ENCODE measurements around the gene PDE4D. TPM values are rescaled to one million over a fixed set of nuclear protein-coding genes. Genes with fewer than 3 reads are reported as not detected.

The PDE4D gene
- total RNA-seq, 2 experiments from 2014 or later, result 164 to 175 TPM

DNA sequence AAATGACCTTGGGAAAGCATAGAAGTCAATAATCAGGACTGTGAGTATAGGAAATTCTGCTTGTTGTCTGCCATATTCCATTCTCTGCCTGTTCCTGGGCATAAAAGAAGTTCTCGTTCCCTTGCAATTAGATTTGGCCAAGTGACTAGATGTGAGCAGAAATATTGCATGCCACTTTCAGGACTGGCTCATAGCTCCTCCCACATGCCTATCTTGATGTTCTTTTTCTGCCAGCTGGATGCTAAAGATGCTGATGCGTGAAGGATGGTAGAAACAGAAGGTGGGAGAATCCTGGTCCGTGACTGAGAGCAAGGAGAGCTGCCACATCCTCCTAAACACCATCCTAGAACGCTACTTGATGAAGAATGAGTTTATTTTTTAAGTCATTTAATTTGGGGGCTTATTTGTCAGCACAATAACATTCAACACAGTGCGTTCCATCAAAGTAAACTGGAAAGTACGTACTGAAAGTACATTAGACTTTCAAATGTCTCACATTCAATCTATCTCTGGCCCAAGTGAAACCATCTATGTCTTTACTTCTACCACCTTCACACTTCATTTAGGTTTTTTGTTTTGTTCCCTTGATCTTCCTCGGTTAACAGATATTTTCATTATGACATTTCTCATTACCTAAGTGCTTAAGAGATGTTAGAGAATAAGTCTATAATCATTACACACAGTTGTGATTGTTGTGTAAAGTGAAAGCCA, 662.1 kb downstream of the PDE4D start:
- Mint-ChIP-seq H3K4me1 (ENCODE audit: low read depth) (no peaks in the 10 kb centered on the region), H3K9me3 (no peaks in the 10 kb centered on the region), H3K36me3 (ENCODE audit: low read depth) (no peaks in the 10 kb centered on the region), H3K27ac (no peak overlapping the region), H3K4me3 (no peak overlapping the region), H3K27me3 (no peaks in the 10 kb centered on the region)
- H3K4me3 ChIP-seq (ENCODE audit: low read length), result no peak overlapping the region
- ChIA-PET POLR2A (no interaction called here), CTCF (no interaction called here)
- ATAC-seq (ENCODE audit: poor library complexity), result no peak
- no peaks in the 10 kb centered on the region for H3K9me3 ChIP-seq (ENCODE audit: control insufficient read depth in 1 of 2, insufficient read depth in 1 of 2, low read length in 2 of 2)
- no peaks in the 10 kb centered on the region for H3K36me3 ChIP-seq (ENCODE audit: insufficient read depth, low read length)
- H3K27ac ChIP-seq (ENCODE audit: low read depth in 1 of 2, low read length in 2 of 2), result no peak overlapping the region
- no peaks in the 10 kb centered on the region for H3K4me1 ChIP-seq (ENCODE audit: insufficient read depth, low read length)
- intact Hi-C loops (cut with DNase I, micrococcal nuclease), result no loop called here
- no peak for DNase-seq
- H3K27me3 ChIP-seq (ENCODE audit: control insufficient read depth in 1 of 2, insufficient read depth in 2 of 2, low read length in 2 of 2), result no peaks in the 10 kb centered on the region
- TF ChIP-seq, protein P1, sequence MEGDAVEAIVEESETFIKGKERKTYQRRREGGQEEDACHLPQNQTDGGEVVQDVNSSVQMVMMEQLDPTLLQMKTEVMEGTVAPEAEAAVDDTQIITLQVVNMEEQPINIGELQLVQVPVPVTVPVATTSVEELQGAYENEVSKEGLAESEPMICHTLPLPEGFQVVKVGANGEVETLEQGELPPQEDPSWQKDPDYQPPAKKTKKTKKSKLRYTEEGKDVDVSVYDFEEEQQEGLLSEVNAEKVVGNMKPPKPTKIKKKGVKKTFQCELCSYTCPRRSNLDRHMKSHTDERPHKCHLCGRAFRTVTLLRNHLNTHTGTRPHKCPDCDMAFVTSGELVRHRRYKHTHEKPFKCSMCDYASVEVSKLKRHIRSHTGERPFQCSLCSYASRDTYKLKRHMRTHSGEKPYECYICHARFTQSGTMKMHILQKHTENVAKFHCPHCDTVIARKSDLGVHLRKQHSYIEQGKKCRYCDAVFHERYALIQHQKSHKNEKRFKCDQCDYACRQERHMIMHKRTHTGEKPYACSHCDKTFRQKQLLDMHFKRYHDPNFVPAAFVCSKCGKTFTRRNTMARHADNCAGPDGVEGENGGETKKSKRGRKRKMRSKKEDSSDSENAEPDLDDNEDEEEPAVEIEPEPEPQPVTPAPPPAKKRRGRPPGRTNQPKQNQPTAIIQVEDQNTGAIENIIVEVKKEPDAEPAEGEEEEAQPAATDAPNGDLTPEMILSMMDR (IDR thresholded peaks at IDR 0.05), result no peak

DNA sequence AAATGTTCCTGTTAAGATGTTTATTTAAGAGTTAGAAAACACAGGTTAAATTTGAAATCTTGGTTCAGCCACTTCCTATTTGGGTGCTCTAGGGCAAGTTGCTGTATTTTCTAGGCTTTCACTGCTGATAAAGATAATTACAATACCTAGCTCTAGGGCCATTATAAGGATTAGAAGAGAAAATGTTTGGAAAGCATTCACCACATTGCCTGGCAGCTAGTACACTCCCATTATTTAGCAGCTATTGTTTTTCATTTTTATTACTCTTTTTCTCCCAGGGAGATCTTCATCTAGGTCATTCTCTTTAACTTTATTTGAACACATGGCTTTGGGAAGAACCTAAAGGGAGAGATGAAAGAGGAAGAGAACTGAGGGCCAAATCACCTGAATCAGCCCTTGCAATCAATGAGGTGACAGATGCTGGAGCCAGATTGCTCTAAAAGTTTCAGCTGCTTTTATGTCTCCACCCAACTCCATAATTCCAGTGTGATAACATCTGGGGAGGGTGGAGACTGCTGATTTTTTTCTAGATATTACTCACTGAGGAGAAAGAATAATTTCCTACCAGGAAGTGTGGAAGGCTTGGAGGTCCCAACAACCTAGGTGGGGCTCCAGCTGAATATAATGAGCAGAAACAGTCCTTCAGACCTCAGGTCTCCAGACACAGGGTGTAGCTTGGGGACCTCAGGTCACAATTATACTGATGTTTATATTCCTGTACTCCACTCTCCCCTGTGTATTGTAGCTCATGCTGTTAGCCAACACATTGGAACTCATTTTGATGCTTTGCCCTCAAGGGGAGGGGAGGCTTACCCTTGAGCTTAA, 670.6 kb downstream of the PDE4D start:
- no peaks in the 10 kb centered on the region for H3K4me1 ChIP-seq (ENCODE audit: insufficient read depth, low read length)
- H3K36me3 ChIP-seq (ENCODE audit: insufficient read depth, low read length), result no peaks in the 10 kb centered on the region
- ChIA-PET POLR2A (no interaction called here), CTCF (no interaction called here)
- Mint-ChIP-seq H3K9me3 (peaks cover 6% of the 10 kb centered on the region), H3K4me1 (ENCODE audit: low read depth) (no peaks in the 10 kb centered on the region), H3K27ac (no peak overlapping the region), H3K36me3 (ENCODE audit: low read depth) (no peaks in the 10 kb centered on the region), H3K27me3 (no peaks in the 10 kb centered on the region), H3K4me3 (no peak overlapping the region)
- H3K9me3 ChIP-seq (ENCODE audit: control insufficient read depth in 1 of 2, insufficient read depth in 1 of 2, low read length in 2 of 2), result no peaks in the 10 kb centered on the region
- TF ChIP-seq, protein P1 (IDR thresholded peaks at IDR 0.05), result no peak
- DNase-seq (no peak), ATAC-seq (ENCODE audit: poor library complexity) (no peak)
- no peaks in the 10 kb centered on the region for H3K27me3 ChIP-seq (ENCODE audit: control insufficient read depth in 1 of 2, insufficient read depth in 2 of 2, low read length in 2 of 2)
- intact Hi-C loops (cut with DNase I, micrococcal nuclease), result no loop called here
- no peak overlapping the region for H3K4me3 ChIP-seq (ENCODE audit: low read length)
- H3K27ac ChIP-seq (ENCODE audit: low read depth in 1 of 2, low read length in 2 of 2), result no peak overlapping the region

DNA sequence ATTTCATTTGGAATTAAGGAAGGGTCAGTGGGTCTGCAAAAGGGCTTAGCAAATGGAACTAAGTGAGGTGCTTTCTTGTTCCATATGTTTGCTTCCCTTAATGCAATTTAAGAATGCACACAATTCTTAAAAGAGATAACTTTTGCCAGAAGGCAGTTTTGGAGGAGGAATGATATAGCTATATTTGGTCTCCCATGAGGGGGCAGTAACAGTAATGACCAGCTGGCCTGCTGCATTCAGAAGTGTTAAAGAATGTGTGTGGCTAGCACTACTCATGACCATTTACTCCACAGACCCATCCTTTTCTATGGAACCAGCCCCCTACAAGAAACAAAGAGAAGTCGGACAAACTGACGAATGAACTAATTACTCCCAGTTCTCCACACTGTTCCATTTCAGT, 671.8 kb downstream of the PDE4D start:
- ATAC-seq (ENCODE audit: poor library complexity) (no peak), DNase-seq (no peak)
- Histone ChIP-seq H3K36me3 (ENCODE audit: insufficient read depth, low read length) (no peaks in the 10 kb centered on the region), H3K27ac (ENCODE audit: low read depth in 1 of 2, low read length in 2 of 2) (no peak overlapping the region), H3K4me1 (ENCODE audit: insufficient read depth, low read length) (no peaks in the 10 kb centered on the region), H3K4me3 (ENCODE audit: low read length) (no peak overlapping the region), H3K27me3 (ENCODE audit: control insufficient read depth in 1 of 2, insufficient read depth in 2 of 2, low read length in 2 of 2) (peaks cover 0 to 3% of the 10 kb centered on the region in 2 experiments), H3K9me3 (ENCODE audit: control insufficient read depth in 1 of 2, insufficient read depth in 1 of 2, low read length in 2 of 2) (no peaks in the 10 kb centered on the region)
- H3K36me3 Mint-ChIP-seq (ENCODE audit: low read depth), result no peaks in the 10 kb centered on the region
- ChIA-PET CTCF (no interaction called here), POLR2A (no interaction called here)
- TF ChIP-seq, protein P1 (IDR thresholded peaks at IDR 0.05), result no peak
- no peaks in the 10 kb centered on the region for H3K4me1 Mint-ChIP-seq (ENCODE audit: low read depth)
- H3K4me3 Mint-ChIP-seq, result no peak overlapping the region
- H3K9me3 Mint-ChIP-seq, result peaks cover 6% of the 10 kb centered on the region
- no peak overlapping the region for H3K27ac Mint-ChIP-seq
- H3K27me3 Mint-ChIP-seq, result peaks cover 3% of the 10 kb centered on the region
- intact Hi-C loops (cut with DNase I, micrococcal nuclease), result no loop called here
